Choroid plexus epithelial cell (primary cell): Measurements from ENCODE around the gene TMEM51.

Experiments
- DNase-seq: peaks from one replicate; pipeline ENCODE4 v3.0.0-alpha.2; 2010; ENCODE audit warnings: low read depth
- H3K4me3 ChIP-seq: 2 replicates; pipeline ENCODE4 v1.5.1; 2011; ENCODE audit warnings: low read depth, mild to moderate bottlenecking, control low read depth, low read length, moderate library complexity
- TF ChIP-seq, protein P1 (sequence below): conservative IDR thresholded peaks from 2 replicates; pipeline ENCODE4 v1.5.1; 2011; ENCODE audit warnings: low read depth, mild to moderate bottlenecking, control low read depth, inconsistent platforms, low read length, moderate library complexity

TMEM51 gene

GRCh38 chr1:15187175-15188129, 33.9 kb downstream of the TMEM51 start:
- TF ChIP-seq, protein P1, sequence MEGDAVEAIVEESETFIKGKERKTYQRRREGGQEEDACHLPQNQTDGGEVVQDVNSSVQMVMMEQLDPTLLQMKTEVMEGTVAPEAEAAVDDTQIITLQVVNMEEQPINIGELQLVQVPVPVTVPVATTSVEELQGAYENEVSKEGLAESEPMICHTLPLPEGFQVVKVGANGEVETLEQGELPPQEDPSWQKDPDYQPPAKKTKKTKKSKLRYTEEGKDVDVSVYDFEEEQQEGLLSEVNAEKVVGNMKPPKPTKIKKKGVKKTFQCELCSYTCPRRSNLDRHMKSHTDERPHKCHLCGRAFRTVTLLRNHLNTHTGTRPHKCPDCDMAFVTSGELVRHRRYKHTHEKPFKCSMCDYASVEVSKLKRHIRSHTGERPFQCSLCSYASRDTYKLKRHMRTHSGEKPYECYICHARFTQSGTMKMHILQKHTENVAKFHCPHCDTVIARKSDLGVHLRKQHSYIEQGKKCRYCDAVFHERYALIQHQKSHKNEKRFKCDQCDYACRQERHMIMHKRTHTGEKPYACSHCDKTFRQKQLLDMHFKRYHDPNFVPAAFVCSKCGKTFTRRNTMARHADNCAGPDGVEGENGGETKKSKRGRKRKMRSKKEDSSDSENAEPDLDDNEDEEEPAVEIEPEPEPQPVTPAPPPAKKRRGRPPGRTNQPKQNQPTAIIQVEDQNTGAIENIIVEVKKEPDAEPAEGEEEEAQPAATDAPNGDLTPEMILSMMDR = no peak
- no peak for DNase-seq
- no peak overlapping the region for H3K4me3 ChIP-seq

- no peak for DNase-seq
- H3K4me3 ChIP-seq = no peak overlapping the region
- TF ChIP-seq, protein P1 = no peak
Measured at GRCh38 chr1:15188130-15188524, 34.6 kb downstream of the TMEM51 start.

DNA sequence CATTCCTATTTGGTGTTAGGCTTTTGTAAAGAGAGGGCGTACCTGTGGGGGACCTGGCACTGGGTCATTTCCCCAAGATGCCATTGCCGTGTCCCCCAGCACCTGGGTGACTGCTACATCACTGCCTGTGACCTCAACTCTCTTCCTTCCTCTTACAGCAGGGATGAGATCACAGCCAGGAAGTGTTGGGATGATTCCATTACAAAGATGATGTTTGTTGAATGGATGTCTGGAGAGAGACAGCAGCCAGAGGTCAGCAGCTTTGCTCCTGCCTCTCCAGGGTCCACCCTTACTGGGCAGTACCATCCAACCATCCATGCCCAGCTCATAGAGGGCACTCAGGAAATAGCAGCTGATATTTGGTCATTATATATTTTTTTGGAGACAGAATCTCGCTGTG, 35.1 kb downstream of the TMEM51 start:
- DNase-seq = no peak
- TF ChIP-seq, protein P1 = no peak
- H3K4me3 ChIP-seq = no peak overlapping the region

GRCh38 chr1:15189692-15190370, 36.3 kb downstream of the TMEM51 start:
- no peak for DNase-seq

GRCh38 chr1:15191267-15191666, 37.7 kb downstream of the TMEM51 start:
- H3K4me3 ChIP-seq = no peak overlapping the region
- no peak for DNase-seq
- TF ChIP-seq, protein P1 = no peak

More at GRCh38 chr1:15189692-15190370, 36.3 kb downstream of the TMEM51 start:
- H3K4me3 ChIP-seq = no peak overlapping the region
- TF ChIP-seq, protein P1 = no peak

DNA sequence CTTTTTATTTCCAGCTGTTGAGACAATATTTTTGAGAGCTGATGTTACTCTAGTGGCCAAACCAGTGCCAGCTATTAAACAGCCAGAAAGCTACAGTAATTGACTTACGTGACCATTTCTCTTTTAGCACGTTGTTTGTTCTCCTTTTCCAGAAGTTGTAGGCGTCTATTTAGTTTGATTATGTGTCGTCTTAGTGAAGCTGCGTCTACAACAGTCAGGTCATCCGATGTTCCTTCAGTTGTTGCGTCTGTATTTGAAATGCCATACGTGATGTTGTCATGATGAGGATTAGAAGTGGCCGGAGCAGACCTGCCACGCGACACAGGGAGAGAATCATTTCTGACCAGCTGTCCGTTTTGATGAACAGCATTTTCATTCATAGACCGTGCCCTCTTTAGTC, 38.2 kb downstream of the TMEM51 start:
- no peak overlapping the region for H3K4me3 ChIP-seq
- DNase-seq = no peak
- TF ChIP-seq, protein P1 = no peak
